K562 (cell line): ENCODE measurements around the gene RGS14.

Experiments used
- CEBPB ChIP-seq: fragments of 450-650 bp; IDR thresholded peaks from 2 replicates; pipeline ENCODE4 v1.6.1; 2016; ENCODE audit warnings: missing genetic modification characterization, missing compliant biosample characterization
- CTCF ChIP-seq, 3 experiments: IDR thresholded peaks in 2 of 3; conservative IDR thresholded peaks in 1 of 3; 2 replicates each; pipeline ENCODE4 v1.5.1; 2011 to 2012; ENCODE audit warnings: low read length in 3 of 3, mild to moderate bottlenecking in 3 of 3, control low read depth in 2 of 3, improper control_type of control experiment in 1 of 3, inconsistent platforms in 1 of 3, low read depth in 1 of 3, mixed read lengths in 1 of 3, moderate library complexity in 1 of 3; ENCODE audit not compliant: insufficient read depth in 2 of 3
- KDM1A ChIP-seq, 2 experiments: fragments of 450-650 bp; IDR thresholded peaks; 2 replicates each; pipeline ENCODE4 v1.6.1; 2016; ENCODE audit warnings: mild to moderate bottlenecking in 2 of 2
- MXI1 ChIP-seq: IDR thresholded peaks from 2 replicates; pipeline ENCODE4 v1.6.1; 2011; ENCODE audit warnings: low read depth, mild to moderate bottlenecking, improper control_type of control experiment, low read length
- POLR2AphosphoS2 ChIP-seq: IDR thresholded peaks from 2 replicates; pipeline ENCODE4 v1.6.1; 2012; ENCODE audit warnings: low read length, improper control_type of control experiment
- POLR2AphosphoS5 ChIP-seq: IDR thresholded peaks from 2 replicates; pipeline ENCODE4 v1.6.1; 2011; ENCODE audit warnings: mild to moderate bottlenecking, low read depth, low read length, moderate library complexity; ENCODE audit not compliant: control insufficient read depth, insufficient read depth
- TCF7L2 ChIP-seq: fragments of 150-350 bp; IDR thresholded peaks from 2 replicates; pipeline ENCODE4 v1.6.1; 2016; ENCODE audit warnings: low read depth, mild to moderate bottlenecking, low read length, moderate library complexity
- TEAD4 ChIP-seq, 2 experiments: sonication (generic) in 1 of 2; formaldehyde crosslinking in 1 of 2; IDR thresholded peaks; 2 replicates each; pipeline versions ENCODE4 v1.6.1 to v1.8.0; 2012 to 2022; ENCODE audit warnings: borderline replicate concordance in 1 of 2, inconsistent platforms in 1 of 2, low read length in 1 of 2, mild to moderate bottlenecking in 1 of 2, missing genetic modification reagents in 1 of 2
- ZBTB12 ChIP-seq: fragments of 250-450 bp; sonication (Bioruptor Pico); IDR thresholded peaks from 2 replicates; pipeline ENCODE4 v1.4.0; 2020
- ZNF280A ChIP-seq: fragments of 450-650 bp; IDR thresholded peaks from 2 replicates; pipeline ENCODE4 v1.6.1; 2018; ENCODE audit warnings: mild to moderate bottlenecking, low read depth; ENCODE audit not compliant: partially characterized antibody
- TF ChIP-seq, protein P1 (sequence below): sonication (generic); formaldehyde crosslinking; IDR thresholded peaks from 2 replicates; pipeline ENCODE4 v1.8.0; 2022; ENCODE audit warnings: missing genetic modification reagents, mild to moderate bottlenecking, moderate library complexity, borderline replicate concordance

- no peak for TF ChIP-seq MXI1
- TF ChIP-seq CEBPB (tag): no peak
- no peak for TF ChIP-seq POLR2AphosphoS5
- TF ChIP-seq TCF7L2: no peak
- TF ChIP-seq CTCF (IDR thresholded peaks at IDR 0.05 in 2 of 3, conservative IDR thresholded peaks at IDR 0.05 in 1 of 3; ENCODE audit: insufficient read depth in 2 of 3, low read depth in 1 of 3, low read length in 3 of 3): no peak
- no peak for TF ChIP-seq POLR2AphosphoS2
- no peak for TF ChIP-seq ZBTB12
- TF ChIP-seq TEAD4 (IDR thresholded peaks at IDR 0.05; ENCODE audit: low read length): no peak
- no peak for TF ChIP-seq TEAD4 (CRISPR knock-in tag; IDR thresholded peaks at IDR 0.05; ENCODE audit: borderline replicate concordance)
- no peak for TF ChIP-seq KDM1A (IDR thresholded peaks at IDR 0.05)
- TF ChIP-seq, protein P1, sequence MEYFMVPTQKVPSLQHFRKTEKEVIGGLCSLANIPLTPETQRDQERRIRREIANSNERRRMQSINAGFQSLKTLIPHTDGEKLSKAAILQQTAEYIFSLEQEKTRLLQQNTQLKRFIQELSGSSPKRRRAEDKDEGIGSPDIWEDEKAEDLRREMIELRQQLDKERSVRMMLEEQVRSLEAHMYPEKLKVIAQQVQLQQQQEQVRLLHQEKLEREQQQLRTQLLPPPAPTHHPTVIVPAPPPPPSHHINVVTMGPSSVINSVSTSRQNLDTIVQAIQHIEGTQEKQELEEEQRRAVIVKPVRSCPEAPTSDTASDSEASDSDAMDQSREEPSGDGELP (CRISPR knock-in tag): no peak; the same call in 1 of the 2 replicates
- TF ChIP-seq ZNF280A: no peak
Observed at GRCh38 chr5:177314376-177315342, 43.1 kb upstream of the RGS14 start.
